NCI-H2196 treated with DMSO at 0.1 percent for 48 hours (cell line): ENCODE measurements around the gene NFKBIA.
"Not testable (repeated sequence)": the region's sequence is repeated elsewhere in the genome, so short reads cannot be mapped to it uniquely, and the experiment has no call there.

Experiments used
- DNase-seq: peaks from one replicate; lab custom pipeline; 2025; ENCODE audit not compliant: unreplicated experiment; lab: John Stamatoyannopoulos, UW

NFKBIA gene

DNA sequence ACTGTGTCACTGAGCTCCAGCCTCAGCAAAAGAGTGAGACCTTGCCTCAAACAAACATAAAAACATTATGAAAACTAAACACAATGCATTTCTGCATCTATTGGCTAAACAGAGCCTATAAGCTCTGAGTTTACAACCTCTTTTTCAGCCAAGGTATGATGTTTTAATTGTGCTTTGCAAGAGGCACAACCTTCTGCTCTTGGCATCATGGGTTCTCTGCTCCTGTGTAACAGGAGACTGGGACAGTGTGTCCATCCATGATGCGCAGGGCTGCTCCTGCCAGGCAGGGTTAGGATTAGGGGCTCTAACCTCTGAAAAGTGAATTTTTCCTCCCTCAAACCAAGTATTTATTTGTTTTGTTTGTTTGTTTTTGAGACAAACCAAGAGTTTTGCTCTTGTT lies 5.0 kb upstream of the NFKBIA start:
- DNase-seq, result no peak

DNA sequence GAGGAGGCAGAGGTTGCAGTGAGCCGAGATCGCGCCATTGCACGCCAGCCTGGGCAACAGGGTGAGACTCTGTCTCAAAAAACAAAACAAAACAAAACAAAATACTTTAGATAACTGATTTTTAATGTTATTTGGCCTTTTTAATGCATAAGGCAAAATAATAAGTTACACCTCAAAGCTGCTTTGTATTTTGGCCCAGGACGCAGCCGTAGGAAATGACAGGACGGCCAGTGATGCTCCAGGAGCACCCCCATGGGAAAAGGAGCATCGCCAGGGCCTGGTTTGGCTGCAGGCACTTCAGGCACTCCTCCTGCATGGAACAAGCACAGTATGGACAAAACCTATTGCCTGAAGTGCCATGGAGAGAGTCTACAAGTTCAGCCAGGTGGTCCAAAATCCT lies 3.5 kb upstream of the NFKBIA start:
- DNase-seq, result no peak

DNA sequence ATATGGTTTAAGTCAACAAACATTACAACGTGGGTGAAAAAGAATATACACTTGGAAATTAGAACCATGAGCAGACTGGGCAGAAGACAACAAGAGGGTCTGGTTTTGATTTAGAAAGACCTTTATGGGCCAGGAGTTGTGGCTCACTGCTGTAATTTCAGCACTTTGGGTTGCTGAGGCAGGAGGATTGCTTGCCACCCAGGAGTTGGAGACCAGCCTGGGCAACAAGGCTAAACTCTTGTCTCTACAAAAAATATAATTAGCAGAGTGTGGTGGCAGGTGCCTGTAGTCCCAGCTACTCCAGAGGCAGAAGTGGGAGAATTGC lies 2.7 kb upstream of the NFKBIA start:
- no peak for DNase-seq

DNA sequence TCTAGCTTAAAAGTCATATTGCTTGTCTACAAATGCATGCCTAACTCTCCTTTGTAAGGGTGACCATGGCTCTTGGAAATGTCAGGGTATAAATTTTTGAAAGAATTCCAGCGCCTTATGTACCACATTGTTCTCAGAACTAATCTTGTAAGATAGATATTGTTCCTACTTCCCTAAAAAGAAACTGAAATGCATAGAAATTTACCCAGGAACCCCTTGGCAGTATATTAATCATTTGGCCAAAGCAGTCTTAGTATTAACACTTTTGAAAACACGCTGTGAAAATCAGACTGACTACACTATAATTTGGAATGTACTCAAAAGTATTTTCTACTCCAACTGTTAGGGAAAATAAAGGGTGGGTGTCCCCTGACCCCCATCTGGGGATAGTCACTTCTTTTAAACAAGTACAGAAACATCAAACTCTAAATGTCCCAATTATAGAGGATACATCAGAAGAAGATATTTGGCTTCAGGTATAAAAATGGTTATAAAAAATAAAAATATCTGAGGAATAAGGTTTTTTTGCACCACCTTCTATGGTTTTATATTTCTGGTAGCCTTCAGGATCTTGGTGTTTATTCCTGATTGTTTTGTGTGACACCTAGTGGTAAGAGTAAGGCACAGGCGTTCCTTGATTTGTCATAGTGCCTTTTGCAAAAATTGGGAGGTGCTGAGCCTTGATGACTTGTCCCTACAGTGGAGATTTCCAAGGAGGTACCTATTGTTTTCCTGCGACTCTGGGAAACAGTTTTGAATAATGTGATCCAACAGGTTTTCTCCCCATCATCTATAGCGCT lies 2.2 kb upstream of the NFKBIA start:
- peak; percentile 67 for DNase-seq

DNA sequence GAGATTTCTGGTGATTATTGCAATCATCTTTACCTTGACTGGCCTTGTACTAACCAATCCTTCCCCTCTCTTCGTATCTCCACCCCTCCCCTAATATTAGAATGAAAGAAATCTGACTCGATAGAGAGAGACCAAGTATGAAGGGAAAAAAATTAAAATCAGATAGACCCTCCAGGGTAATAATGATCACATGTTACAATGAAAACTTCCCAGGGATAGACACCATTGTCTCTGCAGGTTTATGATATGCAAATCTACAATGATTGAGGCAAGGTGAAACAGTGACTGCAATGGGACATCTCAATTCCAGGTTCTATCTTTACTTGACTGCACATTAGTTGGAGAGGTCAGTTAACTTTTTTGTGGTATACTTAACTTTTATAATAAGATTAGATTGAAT lies 1.5 kb upstream of the NFKBIA start:
- no peak for DNase-seq

DNA sequence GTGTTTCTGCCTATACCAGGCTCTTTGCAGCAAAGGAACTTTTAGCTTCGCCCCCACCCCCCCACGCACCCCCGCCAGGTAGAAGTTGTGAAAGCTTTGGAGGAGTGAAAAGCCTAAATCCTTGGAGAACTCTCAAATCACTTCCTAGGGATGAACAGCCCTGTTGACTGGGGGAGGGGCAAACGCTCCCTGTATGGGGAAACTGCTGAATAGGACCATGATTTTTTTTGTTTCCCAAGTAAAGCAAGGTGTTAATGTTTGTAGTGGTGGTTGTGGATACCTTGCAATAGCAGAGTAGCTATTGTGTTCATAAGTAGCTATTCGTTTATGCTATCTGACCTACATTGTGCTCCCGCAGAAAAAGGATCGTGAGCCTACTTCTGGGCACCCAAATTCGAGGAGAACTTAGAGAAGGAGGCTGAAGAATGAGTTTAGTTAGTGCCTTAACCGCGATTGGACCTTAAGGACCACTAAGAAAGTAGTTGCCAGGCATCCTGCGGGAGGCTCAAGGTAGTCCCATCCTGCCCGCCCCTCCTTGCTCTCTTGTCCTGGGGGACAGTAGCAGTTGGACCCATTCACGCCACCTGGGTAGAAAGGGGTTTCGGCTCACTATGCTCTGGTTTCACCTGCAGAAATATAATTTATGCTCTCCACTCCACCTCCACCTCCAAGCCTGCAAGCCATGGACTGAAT lies 901 bp upstream of the NFKBIA start:
- DNase-seq, result no peak

DNA sequence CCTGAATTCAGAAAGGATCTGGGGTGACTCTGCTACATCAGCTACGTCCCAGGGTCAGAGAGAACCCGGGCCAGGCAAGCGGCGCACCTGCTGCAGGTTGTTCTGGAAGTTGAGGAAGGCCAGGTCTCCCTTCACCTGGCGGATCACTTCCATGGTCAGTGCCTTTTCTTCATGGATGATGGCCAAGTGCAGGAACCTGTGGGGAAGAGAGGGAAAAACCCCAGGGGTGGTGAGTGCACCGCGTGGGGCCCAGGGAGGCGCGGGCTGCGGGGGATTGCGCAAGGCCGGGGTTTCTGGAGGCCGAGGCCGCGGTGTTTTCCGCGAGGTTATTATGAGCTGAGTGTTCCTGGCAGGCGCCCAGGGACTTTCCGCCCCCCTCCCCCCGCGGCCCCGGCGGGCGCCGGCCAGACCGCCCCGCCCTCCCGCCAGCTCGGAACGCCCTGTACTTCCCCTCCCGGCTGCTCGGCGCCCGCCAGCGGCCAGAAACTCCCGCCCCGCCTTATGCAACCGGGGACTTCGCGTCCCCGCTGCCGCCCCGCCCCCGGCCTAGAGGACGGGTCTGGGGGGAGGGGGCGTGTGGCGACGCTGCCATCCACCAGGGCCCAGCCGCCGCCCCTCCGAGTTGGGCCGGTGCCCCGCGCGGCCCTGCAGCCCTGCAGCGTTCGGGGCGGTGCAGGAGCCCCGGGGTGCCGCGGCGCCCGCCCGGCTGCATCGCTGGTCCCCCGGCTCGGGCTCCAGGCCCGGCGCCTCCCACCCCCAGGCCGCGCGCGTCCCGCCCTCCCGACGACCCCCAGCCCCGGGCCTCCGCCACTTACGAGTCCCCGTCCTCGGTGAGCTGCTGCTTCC lies 723 bp downstream of the NFKBIA start:
- DNase-seq, result peak; percentile 95

DNA sequence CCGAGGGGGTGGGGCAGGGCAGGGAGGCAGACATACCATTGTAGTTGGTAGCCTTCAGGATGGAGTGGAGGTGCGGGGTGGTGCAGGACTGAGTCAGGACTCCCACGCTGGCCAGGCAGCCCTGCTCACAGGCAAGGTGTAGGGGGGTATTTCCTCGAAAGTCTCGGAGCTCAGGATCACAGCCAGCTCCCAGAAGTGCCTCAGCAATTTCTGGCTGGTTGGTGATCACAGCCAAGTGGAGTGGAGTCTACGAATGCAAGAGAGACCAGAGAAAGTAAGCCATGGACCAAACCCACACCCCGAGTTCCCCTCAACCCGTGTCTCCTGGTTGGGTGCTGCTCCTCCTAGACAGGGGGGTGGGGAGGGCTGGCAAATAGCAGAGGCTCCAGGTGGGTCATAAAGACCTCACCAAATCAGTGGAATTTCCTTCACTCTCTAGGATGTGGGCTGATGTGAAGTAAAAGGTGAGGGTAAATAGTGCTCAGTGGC lies 1.4 kb downstream of the NFKBIA start:
- no peak for DNase-seq

DNA sequence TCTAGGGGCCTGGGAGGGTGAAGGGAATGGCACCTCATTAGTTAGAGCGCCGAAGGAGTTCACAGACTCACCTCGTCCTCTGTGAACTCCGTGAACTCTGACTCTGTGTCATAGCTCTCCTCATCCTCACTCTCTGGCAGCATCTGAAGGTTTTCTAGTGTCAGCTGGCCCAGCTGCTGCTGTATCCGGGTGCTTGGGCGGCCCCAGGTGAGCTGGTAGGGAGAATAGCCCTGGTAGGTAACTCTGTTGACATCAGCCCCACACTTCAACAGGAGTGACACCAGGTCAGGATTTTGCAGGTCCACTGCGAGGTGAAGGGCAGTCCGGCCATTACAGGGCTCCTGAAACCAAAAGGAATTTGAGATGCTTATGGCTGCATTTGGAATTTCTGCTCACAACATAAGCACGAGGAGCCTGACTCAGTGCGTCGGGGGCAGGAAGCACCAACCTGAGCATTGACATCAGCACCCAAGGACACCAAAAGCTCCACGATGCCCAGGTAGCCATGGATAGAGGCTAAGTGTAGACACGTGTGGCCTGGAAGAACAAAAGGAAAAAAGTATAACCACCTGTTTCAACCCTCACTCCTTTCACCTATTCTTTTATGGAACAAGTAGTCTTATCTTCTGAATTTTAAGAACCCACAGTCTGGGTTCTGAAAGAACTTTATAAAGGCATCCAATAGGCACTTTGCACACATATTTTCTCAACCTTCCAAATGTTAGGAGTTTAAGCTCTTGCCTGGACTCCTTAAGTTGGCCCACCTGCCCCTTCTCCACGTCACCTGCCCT lies 2.0 kb downstream of the NFKBIA start:
- DNase-seq, result no peak

DNA sequence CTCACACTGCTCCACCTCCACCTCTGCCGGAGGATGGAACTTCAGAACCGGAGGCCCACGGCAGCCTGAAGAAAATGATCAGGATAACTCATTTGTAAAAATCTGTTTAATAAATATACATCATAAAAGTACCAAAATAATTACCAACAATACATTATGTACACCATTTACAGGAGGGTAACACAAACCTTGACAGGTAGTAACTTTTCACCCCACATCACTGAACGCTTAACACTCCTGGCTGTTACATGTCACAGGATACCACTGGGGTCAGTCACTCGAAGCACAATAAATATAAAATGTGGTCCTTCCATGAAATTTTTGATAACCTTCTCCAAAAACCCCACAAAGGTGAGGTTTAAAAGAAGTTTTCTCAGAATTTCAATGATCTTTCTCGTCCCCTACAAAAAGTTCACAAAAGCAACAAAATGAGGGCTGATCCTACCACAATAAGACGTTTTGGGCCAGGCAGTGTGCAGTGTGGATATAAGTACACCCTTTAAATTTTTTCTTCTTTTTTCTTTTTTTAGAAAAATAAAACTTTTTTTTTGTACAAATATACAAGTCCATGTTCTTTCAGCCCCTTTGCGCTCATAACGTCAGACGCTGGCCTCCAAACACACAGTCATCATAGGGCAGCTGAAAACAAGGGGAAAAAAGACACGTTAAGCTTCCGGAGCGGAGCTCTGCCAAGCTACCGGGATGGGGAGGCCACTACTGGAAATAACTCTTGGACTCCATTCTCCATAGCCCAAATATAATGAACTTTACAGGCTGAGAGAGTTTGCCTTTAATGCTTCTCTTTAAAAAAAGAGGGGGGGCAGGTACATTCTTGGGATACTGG lies 2.9 kb downstream of the NFKBIA start:
- no peak for DNase-seq

DNA sequence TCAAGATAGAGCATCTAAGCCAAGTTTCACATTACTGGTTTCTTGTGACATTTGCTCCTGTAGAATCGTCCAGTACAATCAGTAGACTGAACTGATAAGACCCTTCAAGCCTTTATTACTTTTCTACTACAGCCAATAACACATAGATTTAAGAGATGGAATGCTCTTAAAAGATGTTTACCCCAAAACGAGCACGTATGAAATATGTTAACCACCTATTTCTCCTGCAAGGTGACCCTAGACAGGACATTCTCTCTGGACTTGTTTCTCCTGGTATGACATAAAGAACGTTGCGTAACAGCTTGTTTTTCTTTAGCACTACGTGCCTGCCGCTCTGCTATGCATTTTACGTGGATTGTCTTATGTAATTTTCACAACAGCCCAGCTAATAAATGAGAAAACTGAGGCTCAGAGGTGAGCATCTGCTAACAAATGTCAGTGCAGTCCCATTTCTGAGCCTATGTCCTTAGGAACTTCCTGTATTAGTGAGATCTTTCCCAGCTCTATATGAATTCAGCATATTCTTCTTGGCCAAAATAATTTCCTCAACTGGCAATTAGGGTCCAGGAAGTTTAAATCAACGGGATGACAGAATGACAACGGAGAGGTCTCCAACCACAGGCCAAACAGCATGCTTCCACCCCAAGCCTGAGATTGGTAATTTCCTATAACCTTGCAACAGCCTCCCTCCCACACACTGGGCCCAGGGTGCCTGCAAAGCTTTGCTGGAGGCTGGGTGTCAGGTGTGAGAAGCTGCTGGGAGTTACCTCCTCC lies 3.7 kb downstream of the NFKBIA start:
- DNase-seq, result no peak

DNA sequence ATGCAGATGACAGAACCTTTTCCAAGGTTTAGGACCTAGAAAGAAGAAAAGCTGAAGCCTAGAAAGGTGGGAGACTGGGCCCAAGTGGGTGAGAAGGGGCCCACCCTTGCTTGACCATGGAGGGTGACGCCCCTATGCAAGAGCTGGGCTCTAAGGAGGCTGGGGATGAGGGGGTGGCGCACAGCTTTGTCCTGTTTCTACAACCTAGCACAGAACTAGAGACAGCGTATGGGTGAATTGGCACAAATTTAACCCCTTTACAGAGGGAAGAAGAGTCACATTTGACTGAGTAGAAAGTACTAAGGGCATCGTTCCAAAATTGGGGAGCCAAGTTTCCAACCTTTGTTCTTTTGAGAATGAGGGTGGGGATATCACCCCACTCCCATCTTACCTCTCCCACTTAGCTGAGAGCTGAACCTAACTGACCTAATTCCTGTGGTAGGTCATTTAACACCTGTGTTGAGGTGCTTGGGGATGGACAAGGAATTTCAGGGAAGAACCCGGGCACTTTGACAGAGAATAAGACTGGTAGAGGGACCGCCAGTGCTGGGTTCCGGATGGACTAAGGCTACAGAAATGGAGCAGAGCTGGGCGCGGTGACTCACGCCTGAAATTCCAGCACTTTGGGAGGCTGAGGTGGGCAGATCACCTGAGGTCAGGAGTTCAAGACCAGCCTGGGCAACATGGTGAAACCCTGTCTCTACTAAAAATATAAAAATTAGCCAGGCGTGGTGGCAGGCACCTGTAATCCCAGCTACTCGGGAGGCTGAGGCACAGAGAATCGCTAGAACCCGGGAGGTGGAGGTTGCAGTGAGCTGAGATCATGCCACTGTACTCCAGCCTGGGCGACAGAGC lies 5.2 kb downstream of the NFKBIA start:
- DNase-seq, result no peak

DNA sequence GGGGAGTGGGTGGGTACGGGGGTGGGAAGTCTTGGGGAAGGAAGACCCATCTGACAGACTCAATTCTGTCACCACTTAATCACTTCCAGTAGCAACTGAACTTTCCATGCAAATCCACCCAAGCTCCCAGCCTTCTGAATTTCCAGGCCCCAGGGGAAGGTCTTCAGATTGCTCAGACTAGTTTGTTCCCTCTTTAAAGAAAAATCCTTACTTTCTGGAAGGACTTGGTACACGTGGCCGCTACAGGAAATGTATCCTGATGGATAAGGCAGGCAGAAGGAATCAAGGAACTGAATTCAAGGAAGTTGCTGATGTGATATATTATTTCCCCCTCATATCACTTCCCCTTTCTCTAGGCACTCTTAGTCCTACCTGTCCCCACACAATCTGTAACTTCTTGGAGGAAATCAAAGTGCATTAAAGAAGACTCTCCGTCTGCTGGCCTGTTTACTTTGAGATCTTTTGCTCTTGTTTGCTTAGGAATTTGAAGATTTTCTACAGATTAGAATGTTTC lies 6.4 kb downstream of the NFKBIA start:
- DNase-seq, result no peak

DNA sequence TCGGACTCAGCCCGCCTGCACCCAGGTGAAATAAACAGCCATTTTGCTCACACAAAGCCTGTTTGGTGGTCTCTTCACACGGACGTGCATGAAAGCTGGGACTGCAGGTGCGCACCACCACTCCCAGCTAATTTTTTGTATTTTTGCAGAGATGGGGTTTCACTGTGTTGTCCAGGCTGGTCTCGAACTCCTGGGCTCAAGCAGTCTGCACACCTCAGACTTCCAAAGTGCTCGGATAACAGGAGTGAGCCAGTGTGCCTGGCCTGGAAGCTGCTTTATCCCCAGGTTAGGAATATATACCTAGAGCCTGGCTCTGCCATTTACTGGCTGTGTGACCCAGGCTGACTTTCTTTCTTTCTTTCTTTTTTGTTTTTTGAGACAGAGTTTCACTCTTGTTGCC lies 7.9 kb downstream of the NFKBIA start:
- not testable (repeated sequence) for DNase-seq

DNA sequence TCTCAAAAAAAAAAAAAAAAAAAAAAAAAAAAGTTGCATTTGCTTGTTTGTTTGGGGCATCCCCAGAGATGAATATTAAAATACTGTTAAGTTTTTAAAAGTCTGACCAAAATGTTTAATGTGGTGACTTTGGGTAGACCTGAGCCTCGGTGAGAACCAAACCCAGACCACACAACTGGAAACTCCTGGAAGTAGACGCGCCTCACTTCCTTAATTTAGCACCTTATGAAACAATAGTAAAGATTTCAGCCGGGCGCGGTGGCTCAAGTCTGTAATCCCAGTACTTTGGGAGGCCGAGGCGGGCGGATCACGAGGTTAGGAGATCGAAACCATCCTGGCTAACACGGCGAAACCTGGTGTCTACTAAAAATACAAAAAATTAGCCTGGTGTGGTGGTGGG lies 9.3 kb downstream of the NFKBIA start:
- DNase-seq, result no peak

DNA sequence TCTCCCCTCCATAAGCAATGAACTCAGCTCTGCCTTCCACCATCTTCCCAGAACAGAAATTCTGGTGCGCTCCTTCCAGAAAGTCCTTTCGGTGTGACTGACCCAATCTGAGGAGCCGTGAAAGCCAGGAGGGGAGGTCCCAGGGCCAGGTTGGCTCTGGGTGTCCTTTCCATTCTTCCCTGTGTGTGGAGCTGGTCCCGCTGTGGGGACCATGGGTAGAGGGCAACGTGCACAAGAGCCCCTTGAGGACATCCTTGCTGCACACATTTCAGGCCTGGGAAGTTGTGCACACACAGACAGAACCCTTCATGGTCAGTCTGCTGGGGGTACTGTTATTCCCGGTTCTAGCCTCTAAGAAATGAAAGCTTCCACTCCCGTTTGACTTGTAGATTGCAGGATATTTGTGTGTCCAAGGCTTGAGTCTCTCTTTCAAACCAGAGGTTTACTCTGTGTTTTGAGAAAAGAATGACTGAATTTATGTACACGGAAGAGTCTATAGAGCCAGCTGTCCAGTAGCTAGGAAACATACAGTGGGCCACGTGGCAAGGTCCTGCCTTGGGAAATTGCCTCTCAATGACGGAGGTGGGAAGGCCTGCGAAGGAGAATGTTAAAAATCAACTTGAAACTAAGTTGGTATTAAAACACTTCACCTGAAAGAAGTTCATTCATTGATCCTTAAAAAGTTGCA lies 10.1 kb downstream of the NFKBIA start:
- no peak for DNase-seq

DNA sequence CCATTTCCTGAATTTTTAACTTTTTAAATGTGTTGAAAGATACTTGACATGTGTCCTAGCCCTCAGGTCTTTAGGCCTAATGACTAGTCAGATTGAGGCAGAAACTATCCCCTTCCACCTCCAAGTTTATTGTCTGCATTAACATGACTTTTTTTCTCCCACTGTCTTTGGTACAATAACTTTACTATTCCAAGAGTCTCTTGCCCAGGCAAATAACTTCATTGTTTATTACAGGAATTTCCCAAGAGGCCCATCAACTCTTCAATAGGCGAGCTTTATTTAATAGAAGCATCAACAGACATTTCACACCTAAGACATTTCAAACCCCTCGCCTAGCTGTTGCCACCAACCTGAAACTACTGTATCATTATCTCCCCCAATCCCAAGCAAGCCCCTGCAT lies 10.7 kb downstream of the NFKBIA start:
- no peak for DNase-seq

DNA sequence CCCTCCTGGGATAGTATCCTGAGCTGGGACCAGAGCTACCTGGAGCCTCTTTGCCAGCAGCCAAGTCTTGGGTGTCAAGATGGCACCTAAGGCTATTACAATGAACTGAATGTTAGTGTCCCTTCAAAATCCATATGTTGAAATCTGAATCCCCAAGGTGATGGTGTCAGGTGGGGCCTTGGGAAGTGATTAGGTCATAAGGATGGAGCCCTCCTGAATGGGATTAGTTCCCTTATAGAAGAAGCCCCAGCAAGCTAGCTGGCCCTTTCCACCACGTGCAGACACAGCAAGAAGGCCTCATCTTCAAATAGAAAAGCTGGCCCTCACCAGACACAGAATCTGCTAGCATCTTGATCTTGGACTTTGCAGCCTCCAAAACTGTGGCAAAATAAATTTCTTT lies 12.4 kb downstream of the NFKBIA start:
- DNase-seq, result no peak
